Measurements from ENCODE around the gene HSD3B7.
"Not testable (repeated sequence)": the region's sequence is repeated elsewhere in the genome, so short reads cannot be mapped to it uniquely, and the experiment has no call there.

The HSD3B7 gene

GRCh38 chr16:30984669-30985400 is at the start of gene HSD3B7:
HSD3B7 (plus strand) TSS chr16:30985207; CDS start chr16:30985659, 452 bp downstream.
- DNase-seq: peak; percentile 51 to 84 (median 78)

DNA sequence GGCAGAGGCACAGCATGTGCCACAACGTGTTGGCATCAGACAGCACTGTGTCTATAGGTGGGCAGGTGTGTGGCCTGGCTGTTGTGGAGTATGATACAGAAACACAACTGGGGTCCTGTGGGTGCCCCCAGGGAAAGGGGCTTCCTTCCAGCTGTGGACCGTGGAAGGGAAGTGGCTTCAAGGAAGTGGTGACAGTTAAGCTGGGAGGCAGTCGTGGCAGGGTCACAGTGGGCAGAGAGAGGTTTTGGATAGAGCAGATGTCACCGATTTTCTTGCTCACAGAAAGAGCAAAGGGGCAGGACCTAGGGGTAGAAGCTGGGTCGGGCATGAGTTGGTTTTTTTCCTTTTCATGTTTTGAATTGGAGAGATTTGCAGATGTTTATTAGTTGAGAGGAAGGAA is 47.3 kb upstream of the HSD3B7 start:
- no peak for DNase-seq

DNA sequence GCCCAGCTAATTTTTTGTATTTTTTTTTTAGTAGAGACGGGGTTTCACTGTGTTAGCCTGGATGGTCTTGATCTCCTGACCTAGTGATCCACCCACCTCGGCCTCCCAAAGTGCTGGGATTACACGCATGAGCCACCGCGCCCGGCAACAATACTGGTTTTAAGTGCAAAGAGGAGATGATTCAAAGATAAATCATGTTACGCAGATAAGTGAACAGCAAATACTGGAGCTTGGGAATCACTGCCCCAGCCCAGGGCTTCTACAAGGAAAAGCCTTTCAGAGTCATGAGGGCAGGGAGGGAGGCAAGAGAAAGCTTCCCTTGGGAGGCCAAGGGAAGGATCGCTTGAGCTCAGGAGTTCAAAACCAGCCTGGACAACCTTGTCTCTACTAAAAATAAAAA is 45.4 kb upstream of the HSD3B7 start:
- DNase-seq: not testable (repeated sequence)

DNA sequence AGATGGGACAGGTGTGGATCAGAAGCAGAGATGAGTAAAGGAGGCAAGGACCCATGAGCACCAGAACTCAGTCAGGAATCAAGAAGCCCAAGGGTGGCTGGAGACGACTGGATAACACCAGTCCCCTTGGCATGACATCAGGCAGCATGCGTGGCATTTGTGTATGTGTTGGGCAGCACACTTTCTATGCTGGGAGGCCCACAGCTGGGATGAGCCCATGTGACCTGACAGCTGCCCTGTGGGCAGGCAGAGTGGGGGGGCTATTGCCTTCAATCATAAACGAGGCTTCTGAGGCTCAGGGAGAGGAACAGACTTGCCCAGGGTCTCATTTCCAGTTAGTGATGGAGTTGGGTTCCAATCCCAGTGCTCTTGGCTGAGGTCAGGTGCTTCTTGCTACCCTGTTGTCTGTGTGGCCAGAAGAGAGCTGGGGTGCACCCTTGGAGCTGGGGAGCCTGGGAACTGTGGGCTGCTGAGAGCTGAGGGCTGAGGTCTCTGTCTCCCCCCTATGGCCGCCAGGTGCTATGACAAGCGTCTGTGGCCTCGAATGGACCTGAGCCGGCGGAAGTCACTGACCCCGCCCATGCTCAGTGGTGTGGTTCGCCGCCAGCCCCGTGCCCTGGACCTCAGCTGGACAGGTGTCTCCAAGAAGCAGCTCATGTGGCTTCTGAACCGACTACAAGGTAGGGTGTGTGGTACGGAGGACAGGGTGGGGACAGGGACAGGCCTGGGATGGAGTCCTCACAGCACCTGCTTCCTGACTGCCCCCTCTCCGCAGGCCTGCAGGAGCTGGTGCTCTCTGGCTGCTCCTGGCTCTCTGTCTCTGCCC is 43.2 kb upstream of the HSD3B7 start:
- peak in 3 of 4 experiments; percentile 9 to 40 (median 25) for DNase-seq

- no peak for DNase-seq
These were observed 42.6 kb upstream of the HSD3B7 start for GRCh38 chr16:30942426-30942806.

GRCh38 chr16:30944352-30944751 is 40.7 kb upstream of the HSD3B7 start:
- DNase-seq: no peak

GRCh38 chr16:30946671-30947540 is 38.1 kb upstream of the HSD3B7 start:
- no peak for DNase-seq

DNA sequence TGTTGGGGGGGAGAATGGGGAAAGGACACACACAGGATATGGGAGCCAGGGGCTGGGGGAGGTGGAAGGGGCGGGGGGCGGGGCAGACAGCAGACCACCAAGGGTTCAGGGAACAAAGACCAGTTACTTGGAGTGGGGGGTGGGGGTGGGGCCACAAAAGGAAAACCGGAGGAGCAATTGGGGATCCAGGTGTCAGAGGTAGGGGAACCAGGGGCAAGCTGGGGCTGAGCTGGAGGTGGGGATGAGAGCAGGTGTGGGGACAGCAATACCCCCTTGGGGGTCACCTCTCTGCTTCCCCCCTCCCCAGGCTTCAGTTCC is 37.5 kb upstream of the HSD3B7 start:
- DNase-seq: no peak

GRCh38 chr16:30947859-30948666 is 36.9 kb upstream of the HSD3B7 start:
- DNase-seq: no peak

- DNase-seq: peak in 1 of 4 experiments; percentile 32
These were observed 36.0 kb upstream of the HSD3B7 start, which contains the start of gene ORAI3 for GRCh38 chr16:30948667-30949649. ORAI3 (plus strand) TSS chr16:30949068; CDS start chr16:30949290, 222 bp downstream.

DNA sequence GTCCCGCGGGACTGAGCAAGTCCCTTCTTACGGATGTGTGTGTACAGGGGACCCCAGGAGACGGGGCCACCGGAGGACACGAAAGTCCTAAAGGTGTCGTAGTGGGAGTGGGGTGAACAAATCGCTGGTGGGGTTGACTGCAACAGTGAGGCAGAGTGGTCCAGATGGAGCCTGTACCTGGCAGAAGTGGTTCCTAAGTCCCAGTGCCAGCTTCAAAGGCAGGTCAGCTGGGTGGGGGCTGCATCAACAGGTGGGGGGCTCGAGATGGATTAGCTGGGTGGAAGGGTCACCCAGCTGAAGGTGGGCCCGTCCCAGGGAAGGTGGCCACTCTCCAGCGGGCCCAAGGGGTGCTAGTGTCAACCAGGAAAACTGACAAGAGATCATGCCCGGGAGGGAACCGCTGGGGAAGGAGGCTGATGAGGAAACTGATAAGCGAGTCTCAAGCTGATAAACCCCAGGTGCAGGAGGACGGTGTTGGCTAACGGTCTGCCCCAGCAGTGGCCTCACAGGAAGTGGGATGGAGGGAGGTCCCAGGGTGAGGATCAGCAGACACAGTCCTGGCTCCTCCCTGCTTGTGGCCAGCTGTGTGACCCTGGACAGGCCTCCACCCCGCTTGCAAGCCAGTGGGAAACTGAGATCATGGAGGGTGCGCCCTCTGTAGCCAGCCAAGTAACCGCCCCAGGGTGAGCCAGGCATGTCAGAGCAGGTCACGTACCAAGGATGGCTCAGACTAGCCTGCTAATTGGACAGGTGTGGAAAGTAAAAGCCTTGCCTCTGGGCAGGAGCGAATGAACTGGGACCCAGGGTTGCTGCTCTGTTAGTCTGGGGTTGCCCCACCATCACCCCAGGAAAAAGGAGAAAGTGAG is 35.1 kb upstream of the HSD3B7 start:
- DNase-seq: peak in 1 of 4 experiments; percentile 17

- DNase-seq: no peak
These were observed 34.4 kb upstream of the HSD3B7 start for GRCh38 chr16:30950516-30951065.

- DNase-seq: no peak
These were observed 33.8 kb upstream of the HSD3B7 start for GRCh38 chr16:30951193-30951592.

DNA sequence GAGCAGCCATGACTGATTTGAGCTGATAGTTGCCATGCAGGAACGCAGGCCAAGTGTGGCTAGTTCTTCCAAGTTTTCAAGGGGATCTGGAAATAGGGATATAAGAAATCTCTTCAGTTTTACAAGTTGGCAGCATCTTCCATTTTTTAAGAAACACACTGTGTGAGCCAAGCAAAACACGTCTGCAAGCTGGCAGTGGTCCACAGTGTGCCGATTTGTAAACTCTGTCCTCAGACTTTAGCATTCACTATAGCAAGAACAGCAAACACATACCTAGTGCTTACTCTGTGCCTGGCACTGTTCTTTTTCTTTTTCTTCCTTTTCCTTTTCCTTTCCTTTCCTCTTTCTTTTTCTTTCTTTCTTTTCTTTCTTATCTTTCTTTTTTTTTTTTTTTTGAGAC is 33.3 kb upstream of the HSD3B7 start:
- DNase-seq: no peak

DNA sequence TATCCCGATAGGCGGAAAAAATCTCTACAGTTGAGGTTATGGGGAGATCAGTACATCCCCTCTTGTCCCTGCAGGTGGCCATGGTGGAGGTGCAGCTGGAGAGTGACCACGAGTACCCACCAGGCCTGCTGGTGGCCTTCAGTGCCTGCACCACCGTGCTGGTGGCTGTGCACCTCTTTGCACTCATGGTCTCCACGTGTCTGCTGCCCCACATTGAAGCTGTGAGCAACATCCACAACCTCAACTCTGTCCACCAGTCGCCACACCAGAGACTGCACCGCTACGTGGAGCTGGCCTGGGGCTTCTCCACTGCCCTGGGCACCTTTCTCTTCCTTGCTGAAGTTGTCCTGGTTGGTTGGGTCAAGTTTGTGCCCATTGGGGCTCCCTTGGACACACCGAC is 31.9 kb upstream of the HSD3B7 start:
- DNase-seq: no peak

GRCh38 chr16:30953511-30954124 is 31.4 kb upstream of the HSD3B7 start:
- peak in 3 of 4 experiments; percentile 12 to 38 (median 14) for DNase-seq

GRCh38 chr16:30954993-30955392 is 30.0 kb upstream of the HSD3B7 start:
- no peak for DNase-seq

- DNase-seq: peak; percentile 71 to 88 (median 76)
These were observed 28.2 kb upstream of the HSD3B7 start for GRCh38 chr16:30956601-30957455.

All from activated naive CD4-positive, alpha-beta T cell (primary cell).